SK-N-MC (cell line): Measurements from ENCODE around the gene FLNB.
"Not testable (repeated sequence)": the region's sequence is repeated elsewhere in the genome, so short reads cannot be mapped to it uniquely, and the experiment has no call there.

Source experiments
- DNase-seq: peaks from one replicate; pipeline ENCODE4 v3.0.0-alpha.2; 2011; ENCODE audit warnings: low read depth, low spot score
- H3K27ac ChIP-seq: fragments of 200-600 bp; sonication (generic); 2 replicates; pipeline ENCODE4 v1.5.1; 2016; ENCODE audit warnings: mixed run types
- H3K36me3 ChIP-seq: fragments of 200-600 bp; sonication (generic); 2 replicates; pipeline ENCODE4 v1.6.1; 2017; ENCODE audit warnings: antibody characterized with exemption, low read length, mixed read lengths; ENCODE audit not compliant: insufficient read depth
- H3K4me3 ChIP-seq: fragments of 200-600 bp; sonication (generic); 2 replicates; pipeline ENCODE4 v1.5.1; 2016
- H3K9ac ChIP-seq: fragments of 200-600 bp; sonication (generic); 2 replicates; pipeline ENCODE4 v1.8.0; 2017; ENCODE audit warnings: mixed run types, mixed read lengths; ENCODE audit not compliant: insufficient read length
- H3K9me3 ChIP-seq: fragments of 200-600 bp; sonication (generic); 2 replicates; pipeline ENCODE4 v1.6.1; 2017; ENCODE audit warnings: low read depth, mild to moderate bottlenecking, antibody characterized with exemption, low read length, moderate library complexity, mixed read lengths
- EZH2 ChIP-seq: fragments of 200-600 bp; sonication (generic); IDR thresholded peaks from one replicate; pipeline ENCODE4 v1.6.1; 2017; ENCODE audit warnings: antibody characterized with exemption
- FOXP2 ChIP-seq: optimal IDR thresholded peaks from 2 replicates; pipeline ENCODE3; 2011; ENCODE audit warnings: mild to moderate bottlenecking, moderate library complexity; ENCODE audit not compliant: insufficient read depth; ENCODE audit errors: extremely low read length, control extremely low read depth
- POLR2AphosphoS5 ChIP-seq: IDR thresholded peaks from 2 replicates; pipeline ENCODE4 v1.6.1; 2012; ENCODE audit warnings: mild to moderate bottlenecking, low read depth, low read length, borderline replicate concordance

FLNB gene

GRCh38 chr3:57986261-57986660, 22.0 kb upstream of the FLNB start:
- H3K27ac ChIP-seq, result no peak overlapping the region
- DNase-seq, result no peak
- H3K36me3 ChIP-seq, result no peaks in the 10 kb centered on the region
- no peak overlapping the region for H3K9ac ChIP-seq
- TF ChIP-seq POLR2AphosphoS5 (no peak), FOXP2 (no peak), EZH2 (no peak)
- no peaks in the 10 kb centered on the region for H3K9me3 ChIP-seq
- no peak overlapping the region for H3K4me3 ChIP-seq

DNA sequence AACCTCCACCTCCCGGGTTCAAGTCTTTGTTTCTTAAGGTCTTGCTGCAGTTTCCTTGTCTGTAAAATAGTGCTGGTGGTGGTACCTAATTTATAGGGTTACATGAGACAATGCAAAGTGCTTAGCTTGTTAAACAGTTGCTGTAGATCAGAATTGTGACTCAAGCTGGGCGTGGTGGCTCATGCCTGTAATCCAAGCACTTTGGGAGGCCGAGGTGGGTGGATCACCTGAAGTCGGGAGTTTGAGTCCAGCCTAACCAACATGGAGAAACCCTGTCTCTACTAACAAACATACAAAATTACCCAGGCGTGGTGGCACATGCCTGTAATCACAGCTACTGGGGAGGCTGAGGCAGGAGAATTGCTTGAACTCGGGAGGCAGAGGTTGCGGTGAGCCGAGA, 19.0 kb upstream of the FLNB start:
- H3K36me3 ChIP-seq, H3K4me3 ChIP-seq, H3K9me3 ChIP-seq, DNase-seq, H3K27ac ChIP-seq, H3K9ac ChIP-seq: not testable (repeated sequence)

DNA sequence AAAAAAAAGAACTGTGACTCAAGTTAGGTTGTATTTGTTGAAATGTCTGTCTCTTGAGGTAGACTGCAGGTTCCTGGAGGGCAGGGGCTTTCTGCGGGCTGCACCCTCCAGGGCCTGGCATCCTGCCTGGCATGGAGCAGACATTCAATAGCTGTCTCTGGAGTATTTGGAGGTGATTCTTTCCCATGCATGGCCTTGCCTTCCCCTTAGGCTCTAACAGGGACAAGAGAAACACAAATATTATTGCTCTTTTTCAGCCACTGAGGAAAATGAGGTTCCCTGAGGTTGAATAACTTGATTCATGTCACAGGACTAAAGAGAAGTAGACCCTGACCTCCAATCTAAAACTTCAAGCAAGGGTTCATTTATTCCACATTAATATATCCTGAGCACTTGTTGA, 18.6 kb upstream of the FLNB start:
- Histone ChIP-seq H3K4me3 (no peak overlapping the region), H3K9ac (no peak overlapping the region), H3K36me3 (no peaks in the 10 kb centered on the region), H3K9me3 (no peaks in the 10 kb centered on the region), H3K27ac (no peak overlapping the region)
- no peak for DNase-seq
- TF ChIP-seq POLR2AphosphoS5 (no peak), EZH2 (no peak), FOXP2 (no peak)

- no peak for TF ChIP-seq EZH2
- TF ChIP-seq POLR2AphosphoS5, result no peak
- no peak for TF ChIP-seq FOXP2
- Histone ChIP-seq H3K4me3 (no peak overlapping the region), H3K9me3 (no peaks in the 10 kb centered on the region), H3K9ac (no peak overlapping the region), H3K27ac (no peak overlapping the region), H3K36me3 (no peaks in the 10 kb centered on the region)
- DNase-seq, result no peak
Measured at GRCh38 chr3:57992452-57993213, 15.6 kb upstream of the FLNB start.

GRCh38 chr3:57998366-57999283, 9.6 kb upstream of the FLNB start:
- TF ChIP-seq FOXP2, result no peak
- no peak for TF ChIP-seq EZH2
- TF ChIP-seq POLR2AphosphoS5, result no peak
- no peaks in the 10 kb centered on the region for H3K36me3 ChIP-seq
- H3K27ac ChIP-seq, result no peak overlapping the region
- H3K9me3 ChIP-seq, result no peaks in the 10 kb centered on the region
- H3K9ac ChIP-seq, result no peak overlapping the region
- DNase-seq, result no peak
- H3K4me3 ChIP-seq, result no peak overlapping the region

DNA sequence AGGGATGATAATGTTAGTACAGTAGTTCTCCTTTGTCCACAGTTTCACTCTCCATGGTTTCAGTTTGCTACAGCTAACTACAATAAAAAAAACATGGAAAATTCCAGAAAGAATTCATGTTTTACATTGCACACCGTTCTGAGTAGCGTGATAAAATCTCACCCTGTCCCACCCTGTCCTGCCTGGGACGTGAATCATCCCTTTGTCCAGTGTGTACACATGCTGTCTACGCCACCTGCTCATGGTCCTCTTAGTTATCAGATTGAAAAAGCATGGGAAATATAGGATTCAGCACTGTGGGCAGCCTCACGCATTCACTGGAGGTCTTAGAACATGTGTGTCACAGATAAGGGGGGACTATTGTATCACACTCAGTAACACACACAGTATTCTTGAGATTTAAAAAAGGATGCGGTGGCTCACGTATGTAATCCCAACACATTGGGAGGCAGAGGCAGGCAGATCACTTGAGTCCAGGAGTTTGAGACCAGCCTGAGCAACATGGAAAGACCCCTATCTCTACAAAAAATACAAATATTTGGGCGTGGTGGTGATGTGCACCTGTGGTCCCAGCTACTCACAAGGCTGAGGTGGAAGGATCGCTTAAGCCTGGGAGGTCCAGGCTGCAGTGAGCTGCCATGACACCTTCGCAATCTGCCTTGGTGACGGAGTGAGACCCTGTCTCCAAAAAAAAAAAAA, 8.7 kb upstream of the FLNB start:
- DNase-seq, result no peak
- Histone ChIP-seq H3K9me3 (no peaks in the 10 kb centered on the region), H3K9ac (no peak overlapping the region), H3K27ac (no peak overlapping the region), H3K4me3 (no peak overlapping the region), H3K36me3 (no peaks in the 10 kb centered on the region)
- TF ChIP-seq POLR2AphosphoS5, result no peak
- no peak for TF ChIP-seq EZH2
- no peak for TF ChIP-seq FOXP2

DNA sequence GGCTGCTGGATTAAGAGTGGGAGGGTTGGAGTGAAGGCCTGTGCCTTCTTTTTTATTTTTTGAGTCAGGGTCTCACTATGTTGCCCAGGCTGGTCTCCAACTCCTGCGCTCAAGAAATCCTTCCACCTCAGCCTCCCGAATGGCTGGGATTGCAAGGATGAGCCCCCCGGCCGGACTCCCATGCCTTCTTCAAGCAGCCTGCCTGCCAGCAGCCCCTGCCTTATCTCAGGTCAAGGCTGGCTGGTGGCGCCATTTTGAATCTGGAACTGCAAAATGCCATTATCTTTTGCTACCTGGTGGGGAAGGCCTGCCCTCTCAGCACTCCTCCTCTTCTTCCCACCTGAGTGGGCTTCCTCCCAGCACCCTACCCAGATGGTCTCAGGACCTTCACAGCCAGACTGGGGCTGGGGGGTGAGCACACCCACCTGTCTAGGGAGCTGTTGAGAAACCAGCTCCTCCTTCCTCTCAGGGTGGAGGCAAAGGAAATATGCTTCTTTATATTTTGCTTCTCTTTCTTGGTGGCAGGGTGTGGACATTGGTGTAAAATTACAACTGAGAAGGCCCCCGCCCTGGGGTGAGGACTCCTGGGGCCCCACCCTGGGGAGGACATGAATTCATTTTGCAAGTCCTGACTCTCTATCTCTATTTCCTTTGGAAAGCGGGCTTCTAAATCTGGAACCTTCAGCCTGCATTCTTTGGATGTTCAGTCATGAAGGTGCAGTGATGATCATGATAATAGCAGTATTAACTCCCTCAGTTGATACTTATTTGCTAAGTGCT, 7.7 kb upstream of the FLNB start:
- Histone ChIP-seq H3K9ac (no peak overlapping the region), H3K4me3 (no peak overlapping the region), H3K27ac (no peak overlapping the region), H3K9me3 (no peaks in the 10 kb centered on the region), H3K36me3 (no peaks in the 10 kb centered on the region)
- TF ChIP-seq FOXP2 (no peak), POLR2AphosphoS5 (no peak), EZH2 (no peak)
- no peak for DNase-seq

DNA sequence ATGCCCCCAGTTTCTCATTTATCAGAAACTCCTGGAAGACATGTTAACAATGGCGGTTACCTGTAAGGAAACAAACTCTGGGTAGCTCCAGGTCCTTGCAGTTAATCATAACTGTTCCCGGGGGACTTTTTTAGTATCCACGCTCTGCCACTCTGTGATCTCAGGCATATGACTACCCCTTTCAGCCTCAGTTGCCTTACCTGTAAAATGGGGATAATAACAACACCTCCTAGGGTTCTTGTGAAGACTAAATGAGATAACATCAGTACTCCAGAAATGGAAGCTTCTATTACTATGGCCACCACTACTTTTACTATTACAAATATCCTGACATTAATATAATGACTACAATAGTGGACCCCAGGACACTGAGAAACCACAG, 7.1 kb upstream of the FLNB start:
- H3K27ac ChIP-seq, result no peak overlapping the region

More for the DNA sequence above, 7.1 kb upstream of the FLNB start:
- no peak overlapping the region for H3K4me3 ChIP-seq
- no peak overlapping the region for H3K9ac ChIP-seq
- H3K36me3 ChIP-seq, result no peaks in the 10 kb centered on the region
- TF ChIP-seq FOXP2, result no peak
- TF ChIP-seq POLR2AphosphoS5, result no peak
- no peak for TF ChIP-seq EZH2
- no peak for DNase-seq
- no peaks in the 10 kb centered on the region for H3K9me3 ChIP-seq
